Glomerular endothelial cell (primary cell): Measurements from ENCODE around the gene COL2A1. TPM values are rescaled to one million over a fixed set of nuclear protein-coding genes. Genes with fewer than 3 reads are reported as not detected.
A peak's percentile ranks its signal among the peaks of the same experiment; 100 is the strongest.
"Not testable (repeated sequence)": the region's sequence is repeated elsewhere in the genome, so short reads cannot be mapped to it uniquely, and the experiment has no call there.

ENCODE experiments used
- DNase-seq: peaks from one replicate; pipeline ENCODE4 v3.0.0-alpha.2; 2011; ENCODE audit warnings: low read depth, low spot score; ENCODE audit errors: extremely low read depth
- total RNA-seq: library from RNA; depleted of rRNA; stranded (reverse); fragments of >200 nt; gene quantifications from 2 replicates; pipeline ENCODE4 v1.2.3, GENCODE V29; 2015

The COL2A1 gene
- total RNA-seq, 1 donor from 2014 or later, result not detected

DNA sequence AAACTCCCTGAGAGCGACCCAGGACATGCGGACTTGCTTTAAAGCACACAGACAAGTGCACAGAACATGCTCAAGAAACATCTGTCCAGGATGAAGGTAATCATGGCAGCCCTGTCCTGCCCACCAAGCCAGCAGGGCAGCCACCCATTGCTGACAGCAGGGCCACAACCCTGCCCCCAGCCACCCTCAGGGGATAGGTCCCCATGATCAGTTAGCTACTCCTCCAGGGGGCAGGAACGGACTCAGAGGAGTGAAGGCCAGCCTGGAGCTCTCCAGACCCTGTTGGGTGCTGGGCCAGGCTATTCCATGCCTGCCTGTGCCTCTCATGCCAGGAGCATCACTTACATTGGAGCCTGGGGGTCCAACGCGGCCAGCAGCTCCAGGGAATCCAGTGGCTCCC lies 25.1 kb downstream of the COL2A1 start:
- no peak for DNase-seq

DNA sequence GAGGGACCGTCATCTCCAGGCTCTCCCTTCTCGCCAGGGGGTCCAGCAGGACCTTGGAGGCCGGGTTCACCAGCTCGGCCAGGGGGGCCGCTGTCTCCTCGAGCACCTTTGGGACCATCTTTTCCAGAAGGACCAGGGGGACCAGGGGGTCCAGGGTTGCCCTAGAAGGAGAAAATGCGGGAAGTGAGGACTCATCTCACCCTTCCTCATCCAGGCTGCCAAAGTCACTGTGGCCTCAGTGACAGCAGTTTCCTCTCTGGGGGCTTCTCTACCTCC lies 25.7 kb downstream of the COL2A1 start:
- DNase-seq, result no peak

DNA sequence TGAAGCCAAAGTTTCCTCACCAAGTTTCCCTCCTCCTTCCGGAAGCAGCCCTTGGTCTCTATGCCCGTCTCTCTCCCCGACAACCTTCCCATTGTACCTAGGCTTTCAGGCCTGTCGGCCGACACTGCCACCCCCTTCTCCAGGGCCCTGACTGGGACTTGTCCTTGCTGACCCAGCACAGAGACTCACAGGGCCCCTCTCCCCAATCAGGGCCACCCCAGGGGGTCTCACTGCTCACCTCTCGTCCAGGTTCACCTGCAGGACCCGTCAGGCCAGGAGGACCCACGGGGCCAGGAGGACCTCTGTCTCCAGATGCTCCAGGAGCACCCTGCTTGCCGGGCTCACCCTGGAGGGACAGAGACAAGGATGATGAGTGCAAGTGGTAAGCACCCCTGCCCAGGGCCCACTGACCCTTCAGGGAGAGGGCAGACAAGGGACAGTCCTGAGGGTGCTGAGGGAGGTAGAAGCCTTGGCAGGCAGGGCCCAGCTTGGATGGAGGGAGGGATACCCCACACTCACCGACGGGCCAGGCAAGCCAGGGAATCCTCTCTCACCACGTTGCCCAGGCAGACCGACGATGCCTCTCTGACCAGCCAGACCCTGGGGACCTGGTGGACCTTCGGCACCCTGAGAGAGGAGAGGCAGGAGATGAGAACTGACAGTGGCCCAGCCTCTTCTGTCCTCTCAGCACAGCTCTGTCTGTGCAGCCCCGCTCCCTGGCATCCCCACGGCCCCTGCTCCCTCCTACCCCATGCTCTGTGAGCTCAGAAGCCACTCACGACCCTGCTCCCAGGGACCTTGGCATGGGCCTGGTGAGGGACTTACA lies 26.3 kb downstream of the COL2A1 start:
- no peak for DNase-seq

GRCh38 chr12:47977046-47977771 lies 27.1 kb downstream of the COL2A1 start:
- no peak for DNase-seq

DNA sequence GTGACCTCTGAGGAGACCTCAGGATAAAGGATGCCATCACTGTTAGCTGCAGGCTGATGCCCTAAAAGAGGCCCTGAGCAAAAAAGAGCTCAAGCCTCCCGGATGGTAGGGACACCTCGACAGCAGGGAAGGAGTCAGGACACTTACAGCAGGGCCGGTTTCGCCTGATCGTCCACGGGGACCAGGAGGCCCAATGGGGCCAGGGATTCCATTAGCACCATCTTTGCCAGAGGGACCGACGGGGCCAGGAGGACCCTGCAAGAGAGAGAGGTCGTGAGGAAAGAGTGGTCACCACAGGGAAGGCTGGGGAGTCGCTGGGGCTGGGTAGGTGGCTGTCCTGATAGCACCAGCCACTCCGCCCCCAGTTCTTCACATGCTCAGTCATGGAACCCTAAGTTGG lies 28.5 kb downstream of the COL2A1 start:
- no peak for DNase-seq

DNA sequence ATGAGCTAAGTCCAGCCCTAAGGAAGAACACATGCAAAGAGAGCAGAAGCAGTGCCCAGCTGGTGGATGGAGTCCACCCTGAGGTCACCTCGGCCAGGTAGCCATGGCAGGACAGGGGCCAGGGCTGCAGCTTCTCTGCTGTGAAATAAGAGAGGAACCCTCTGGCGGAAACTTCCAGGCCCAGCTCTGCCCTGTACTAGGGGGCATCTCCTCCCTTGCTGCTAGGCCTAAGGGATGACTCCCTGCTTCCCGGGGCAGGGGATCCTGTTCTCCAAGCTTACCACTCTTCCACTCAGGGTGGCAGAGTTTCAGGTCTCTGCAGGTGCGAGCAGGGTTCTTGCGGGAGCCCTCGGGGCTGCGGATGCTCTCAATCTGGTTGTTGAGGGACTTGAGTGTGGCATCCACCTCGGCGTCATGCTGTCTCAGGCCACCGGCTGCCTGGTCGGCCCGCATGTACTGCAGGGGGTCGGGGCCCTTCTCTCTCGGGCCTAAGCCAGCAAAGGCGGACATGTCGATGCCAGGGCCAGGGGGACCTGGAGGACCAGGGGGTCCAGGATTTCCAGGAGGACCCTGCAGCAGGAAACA lies 29.1 kb downstream of the COL2A1 start:
- no peak for DNase-seq

DNA sequence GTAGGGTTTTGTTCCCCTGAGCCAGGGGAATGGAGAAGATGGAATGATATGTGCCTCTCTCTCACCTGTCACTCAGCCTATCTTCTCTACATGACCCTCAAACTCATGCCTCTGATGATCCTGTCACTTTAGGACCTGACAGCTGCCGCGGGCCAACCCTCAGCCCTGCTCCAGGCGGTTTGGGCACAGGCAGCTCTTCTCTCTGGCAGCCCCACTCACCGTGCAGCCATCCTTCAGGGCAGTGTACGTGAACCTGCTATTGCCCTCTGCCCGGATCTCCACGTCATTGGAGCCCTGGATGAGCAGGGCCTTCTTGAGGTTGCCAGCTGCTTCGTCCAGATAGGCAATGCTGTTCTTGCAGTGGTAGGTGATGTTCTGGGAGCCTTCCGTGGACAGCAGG lies 30.4 kb downstream of the COL2A1 start:
- no peak for DNase-seq

DNA sequence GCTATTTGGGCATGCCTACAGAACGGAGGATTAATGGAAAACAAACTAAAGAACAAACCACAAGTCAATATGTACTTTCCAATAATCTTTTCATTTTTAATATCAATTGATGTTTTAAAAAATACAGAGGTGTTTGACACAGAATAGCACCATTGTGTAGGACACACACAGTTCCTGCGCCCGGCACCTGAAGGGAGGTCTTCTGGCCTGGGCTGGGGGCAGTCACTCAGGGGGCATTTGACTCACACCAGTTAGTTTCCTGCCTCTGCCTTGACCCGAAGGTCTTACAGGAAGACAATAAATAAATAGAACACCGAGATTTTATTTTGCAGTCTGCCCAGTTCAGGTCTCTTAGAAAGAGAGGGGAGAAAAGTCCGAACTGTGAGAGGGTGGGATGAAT lies 31.4 kb downstream of the COL2A1 start:
- no peak for DNase-seq

DNA sequence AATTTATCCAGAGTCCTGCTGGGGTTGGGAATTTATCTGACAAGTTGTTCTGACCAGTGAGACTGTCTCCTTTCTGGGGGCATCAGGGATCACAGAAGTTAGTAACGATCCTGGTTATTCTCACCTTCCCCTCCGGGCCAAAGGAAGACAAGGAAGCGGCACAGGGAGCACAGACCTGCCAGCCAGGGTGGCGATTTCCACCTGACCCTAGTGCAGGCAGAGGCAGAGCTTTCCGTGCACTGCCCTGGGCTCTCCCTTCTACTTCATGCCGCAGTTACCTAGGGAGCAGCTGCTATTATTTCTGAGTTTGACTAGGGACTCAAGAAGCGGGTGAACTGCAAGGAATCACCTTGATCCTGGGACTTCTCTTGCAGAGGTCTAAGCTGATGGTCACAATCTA lies 33.4 kb downstream of the COL2A1 start:
- no peak for DNase-seq

GRCh38 chr12:47969845-47970244 lies 34.4 kb downstream of the COL2A1 start:
- no peak for DNase-seq

DNA sequence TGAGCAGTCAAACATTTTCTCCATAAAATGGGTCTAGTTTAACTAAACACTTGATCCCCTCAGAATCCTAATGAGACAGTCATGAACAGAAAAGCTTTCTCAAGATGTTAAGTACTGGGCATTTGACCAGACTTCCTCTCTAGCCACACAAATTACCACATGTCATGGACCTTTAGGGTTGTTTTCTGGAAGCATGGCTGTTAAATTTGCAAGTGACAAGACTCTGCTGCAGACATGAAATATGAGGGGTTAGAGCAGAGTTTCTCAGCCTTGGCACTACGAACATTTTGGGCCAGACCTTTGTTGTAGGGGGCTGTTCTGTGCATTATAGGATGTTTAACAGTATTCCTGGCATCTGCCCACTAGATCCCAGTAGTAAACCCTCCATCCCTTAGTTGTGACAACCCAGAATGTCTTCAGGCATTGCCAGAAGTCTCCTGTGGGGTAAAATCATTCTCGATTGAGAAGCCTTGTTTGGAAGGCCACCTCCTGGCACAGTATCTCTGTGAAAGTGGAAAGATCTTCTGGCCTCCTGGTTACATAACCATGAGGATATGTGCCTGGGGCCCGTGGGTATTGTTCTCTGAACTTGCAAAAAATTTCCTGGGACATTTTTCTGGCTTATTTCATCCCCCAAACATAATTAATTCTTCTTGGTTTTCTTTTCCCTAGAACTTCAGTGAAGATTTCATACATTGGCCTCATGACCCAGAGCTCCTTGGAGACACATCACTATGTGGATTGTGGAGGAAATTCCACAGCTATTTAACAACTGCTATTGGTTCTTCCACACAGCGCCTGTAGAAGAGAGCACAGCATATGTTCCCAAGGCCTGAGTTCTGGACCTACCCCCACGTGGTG lies 36.6 kb downstream of the COL2A1 start:
- no peak for DNase-seq

- no peak for DNase-seq
Observed at GRCh38 chr12:47965581-47965980, 38.7 kb downstream of the COL2A1 start.

- no peak for DNase-seq
Observed at GRCh38 chr12:47964106-47964728, 40.1 kb downstream of the COL2A1 start.

GRCh38 chr12:47963340-47964040 lies 40.8 kb downstream of the COL2A1 start, which contains the start of gene TMEM106C:
TSS of gene TMEM106C (plus strand) at chr12:47963596. CDS start at chr12:47964237, 641 bp downstream.
- DNase-seq, result peak; percentile 47

DNA sequence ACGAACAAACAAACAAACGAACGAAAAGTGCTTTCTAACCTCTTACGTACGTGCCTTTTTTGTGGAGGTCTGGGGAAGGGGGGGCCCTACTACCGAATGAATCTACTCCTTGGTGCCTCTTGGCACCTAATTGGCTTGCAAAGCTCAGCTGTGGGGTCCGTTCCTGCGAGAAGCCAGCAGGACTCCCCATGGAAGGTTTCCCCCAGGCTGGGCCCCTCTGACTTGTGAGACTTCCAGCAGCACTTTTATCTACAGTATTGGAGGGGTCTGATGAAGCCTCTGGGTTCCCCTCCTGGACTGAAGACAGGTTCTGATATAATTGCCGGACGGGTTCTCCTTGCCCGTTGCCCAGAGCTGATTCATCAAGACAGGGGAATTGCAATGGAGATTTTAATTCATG lies 42.1 kb downstream of the COL2A1 start:
- no peak for DNase-seq

DNA sequence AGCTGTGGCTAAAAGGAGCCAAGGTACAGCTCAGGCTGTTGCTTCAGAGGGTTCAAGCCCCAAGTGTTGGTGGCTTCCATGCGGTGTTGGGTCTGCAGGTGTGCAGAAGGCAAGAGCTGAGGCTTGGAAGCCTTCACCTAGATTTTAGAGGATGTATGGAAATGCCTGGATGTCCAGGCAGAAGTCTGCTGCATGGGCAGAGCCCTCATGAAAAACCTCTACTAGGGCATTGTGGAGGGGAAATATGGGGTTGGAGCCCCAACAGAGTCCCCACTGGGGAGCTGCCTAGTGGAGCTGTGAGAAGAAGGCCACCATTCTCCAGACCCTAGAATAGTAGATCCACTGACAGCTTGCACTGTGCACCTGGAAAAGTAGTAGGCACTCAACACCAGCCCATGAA lies 46.6 kb downstream of the COL2A1 start:
- not testable (repeated sequence) for DNase-seq

DNA sequence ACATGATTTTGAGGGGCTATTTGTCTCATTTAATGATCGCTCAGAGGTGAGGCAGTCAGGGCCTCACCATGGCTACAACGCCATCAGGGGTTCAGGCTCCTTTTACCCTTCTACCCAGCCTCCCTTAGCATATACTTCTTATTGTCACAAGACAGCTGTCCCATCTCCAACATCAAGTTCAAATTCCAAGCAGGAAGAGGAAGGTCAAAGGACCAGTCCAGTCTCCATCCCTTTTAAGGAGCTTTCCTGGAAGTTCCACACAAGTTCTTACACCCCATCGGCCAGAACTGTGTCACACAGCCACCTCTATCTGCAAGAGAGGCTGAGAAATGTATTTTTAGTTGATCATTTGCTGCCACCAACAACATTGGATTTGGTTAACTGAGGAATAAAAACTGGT lies 49.2 kb downstream of the COL2A1 start:
- no peak for DNase-seq

- no peak for DNase-seq
Observed at GRCh38 chr12:47954467-47955045, 49.7 kb downstream of the COL2A1 start.

DNA sequence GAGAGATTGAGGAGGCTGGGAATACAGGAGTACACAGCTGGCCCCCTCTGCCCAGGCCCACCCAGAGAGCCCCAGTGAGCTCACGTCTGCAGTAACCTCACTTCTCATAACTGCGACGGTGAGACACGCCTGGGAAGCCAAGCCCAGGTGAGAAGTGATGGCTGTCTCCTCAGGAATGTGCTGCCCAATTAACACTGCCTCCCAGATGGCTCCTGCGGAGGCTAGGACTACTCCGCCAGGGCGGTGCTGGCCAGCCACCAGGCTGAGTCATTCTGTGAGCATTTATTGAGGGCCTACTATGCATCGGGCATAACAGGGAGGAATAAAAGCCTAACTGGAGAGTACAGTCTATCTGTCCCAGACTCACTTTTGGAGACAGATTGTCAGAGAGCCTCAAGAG lies 50.2 kb downstream of the COL2A1 start:
- no peak for DNase-seq
